HepG2 (cell line): Measurements from ENCODE around the gene POLG2. TPM values are rescaled to one million over a fixed set of nuclear protein-coding genes. Genes with fewer than 3 reads are reported as not detected.

Experiments used
- CC2D1A ChIP-seq: sonication (generic); formaldehyde crosslinking; IDR thresholded peaks from 2 replicates; pipeline ENCODE4 v1.8.1; 2023; ENCODE audit warnings: mild to moderate bottlenecking, missing genetic modification reagents
- DR1 ChIP-seq: sonication (generic); formaldehyde crosslinking; IDR thresholded peaks from 2 replicates; pipeline ENCODE4 v1.8.0; 2021; ENCODE audit warnings: mild to moderate bottlenecking, missing genetic modification reagents, inconsistent platforms
- HES4 ChIP-seq: sonication (generic); formaldehyde crosslinking; IDR thresholded peaks from 2 replicates; pipeline ENCODE4 v1.9.0; 2021; ENCODE audit warnings: mild to moderate bottlenecking, missing genetic modification reagents, borderline replicate concordance
- KAT7 ChIP-seq: IDR thresholded peaks from 2 replicates; pipeline ENCODE4 v1.6.1; 2018; ENCODE audit warnings: borderline replicate concordance, missing compliant biosample characterization
- MYC ChIP-seq: sonication (generic); formaldehyde crosslinking; IDR thresholded peaks from 2 replicates; pipeline ENCODE4 v1.9.0; 2021; ENCODE audit warnings: missing genetic modification reagents, borderline replicate concordance
- NFIB ChIP-seq: sonication (generic); formaldehyde crosslinking; IDR thresholded peaks from 2 replicates; pipeline ENCODE4 v1.9.0; 2021; ENCODE audit warnings: missing genetic modification reagents, mild to moderate bottlenecking, borderline replicate concordance
- NR2F2 ChIP-seq: IDR thresholded peaks from 2 replicates; pipeline ENCODE4 v1.6.1; 2012; ENCODE audit warnings: low read depth, inconsistent platforms, borderline replicate concordance
- REL ChIP-seq: sonication (generic); formaldehyde crosslinking; conservative IDR thresholded peaks from 2 replicates; pipeline ENCODE4 v1.8.0; 2022; ENCODE audit warnings: mild to moderate bottlenecking, missing genetic modification reagents, moderate library complexity
- SRSF1 ChIP-seq: fragments of 200-400 bp; formaldehyde crosslinking; optimal IDR thresholded peaks from 2 replicates; pipeline ENCODE3; 2017; ENCODE audit warnings: mild to moderate bottlenecking, low read depth, low read length, moderate library complexity
- TCF7L2 ChIP-seq: IDR thresholded peaks from 2 replicates; pipeline ENCODE4 v1.6.1; 2011; ENCODE audit warnings: mild to moderate bottlenecking, low read depth, low read length, moderate library complexity
- TEAD2 ChIP-seq: sonication (generic); formaldehyde crosslinking; IDR thresholded peaks from 2 replicates; pipeline ENCODE4 v1.9.0; 2021; ENCODE audit warnings: missing genetic modification reagents
- ZMYM2 ChIP-seq: sonication (generic); formaldehyde crosslinking; IDR thresholded peaks from 2 replicates; pipeline ENCODE4 v1.8.0; 2022; ENCODE audit warnings: mild to moderate bottlenecking, missing genetic modification reagents
- ZNF256 ChIP-seq: sonication (generic); formaldehyde crosslinking; conservative IDR thresholded peaks from 2 replicates; pipeline ENCODE4 v1.4.0; 2020; ENCODE audit warnings: missing genetic modification reagents
- ZNF333 ChIP-seq: sonication (generic); formaldehyde crosslinking; IDR thresholded peaks from 2 replicates; pipeline ENCODE4 v1.4.0; 2020; ENCODE audit warnings: mild to moderate bottlenecking, missing genetic modification reagents, borderline replicate concordance
- ZNF430 ChIP-seq: sonication (generic); formaldehyde crosslinking; IDR thresholded peaks from 2 replicates; pipeline ENCODE4 v1.9.0; 2021; ENCODE audit warnings: mild to moderate bottlenecking, missing genetic modification reagents
- ZNF562 ChIP-seq: sonication (generic); formaldehyde crosslinking; IDR thresholded peaks from 2 replicates; pipeline ENCODE4 v1.8.0; 2022; ENCODE audit warnings: missing genetic modification reagents, borderline replicate concordance
- ZNF607 ChIP-seq: sonication (generic); formaldehyde crosslinking; IDR thresholded peaks from 2 replicates; pipeline ENCODE4 v1.5.1; 2020; ENCODE audit warnings: missing genetic modification reagents, mild to moderate bottlenecking, borderline replicate concordance
- ZNF616 ChIP-seq: sonication (generic); formaldehyde crosslinking; IDR thresholded peaks from 2 replicates; pipeline ENCODE4 v1.5.0; 2020; ENCODE audit warnings: low read depth, mild to moderate bottlenecking, missing genetic modification reagents
- ZNF75D ChIP-seq: sonication (generic); formaldehyde crosslinking; IDR thresholded peaks from 2 replicates; pipeline ENCODE4 v1.8.1; 2023; ENCODE audit warnings: missing genetic modification reagents, mild to moderate bottlenecking, borderline replicate concordance
- polyA plus RNA-seq, 8 experiments: library from polyadenylated mRNA; depleted of rRNA in 3 of 8; stranded (reverse) in 7 of 8; unstranded in 1 of 8; fragments of >200 nt; fragmentation: Illumina TruSeq in 4 of 8; extraction: Trizol in 4 of 8; gene quantifications; 2 replicates each; pipeline versions ENCODE4 v1.2.1 to v1.2.3, GENCODE V29; 2011 to 2016; ENCODE audit warnings: low read depth in 4 of 8, missing spikeins in 1 of 8, mixed read lengths in 1 of 8; ENCODE audit not compliant: insufficient read depth in 1 of 8
- total RNA-seq, 5 experiments: library from RNA; depleted of rRNA; stranded (reverse); fragments of >200 nt; fragmentation: Illumina TruSeq; extraction: Trizol; gene quantifications; 2 replicates each; pipeline ENCODE4 v1.2.3, GENCODE V29; 2016; ENCODE audit warnings: low read depth in 1 of 5
- TF ChIP-seq, protein P1 (sequence below): sonication (generic); formaldehyde crosslinking; IDR thresholded peaks from 2 replicates; pipeline ENCODE4 v1.4.0; 2020; ENCODE audit warnings: missing genetic modification reagents
- TF ChIP-seq, protein P2 (sequence below): sonication (generic); formaldehyde crosslinking; IDR thresholded peaks from 2 replicates; pipeline ENCODE4 v1.4.0; 2020; ENCODE audit warnings: missing genetic modification reagents, mild to moderate bottlenecking, borderline replicate concordance
- TF ChIP-seq, protein P3 (sequence below): sonication (generic); formaldehyde crosslinking; IDR thresholded peaks from 2 replicates; pipeline ENCODE4 v1.4.0; 2020; ENCODE audit warnings: mild to moderate bottlenecking, missing genetic modification reagents
- TF ChIP-seq, protein P4 (sequence below): sonication (generic); formaldehyde crosslinking; IDR thresholded peaks from 2 replicates; pipeline ENCODE4 v1.4.0; 2020; ENCODE audit warnings: missing genetic modification reagents; ENCODE audit errors: not compliant biosample characterization
- TF ChIP-seq, protein P5 (sequence below): sonication (generic); formaldehyde crosslinking; IDR thresholded peaks from 2 replicates; pipeline ENCODE4 v1.8.1; 2023; ENCODE audit warnings: mild to moderate bottlenecking, missing genetic modification reagents, borderline replicate concordance

Gene POLG2
- total and polyA plus RNA-seq, 2 of the 13 experiments (the other 11 are each of a cell fraction or from before 2014, with no cell fraction given), result 21.1 to 25.5 TPM

DNA sequence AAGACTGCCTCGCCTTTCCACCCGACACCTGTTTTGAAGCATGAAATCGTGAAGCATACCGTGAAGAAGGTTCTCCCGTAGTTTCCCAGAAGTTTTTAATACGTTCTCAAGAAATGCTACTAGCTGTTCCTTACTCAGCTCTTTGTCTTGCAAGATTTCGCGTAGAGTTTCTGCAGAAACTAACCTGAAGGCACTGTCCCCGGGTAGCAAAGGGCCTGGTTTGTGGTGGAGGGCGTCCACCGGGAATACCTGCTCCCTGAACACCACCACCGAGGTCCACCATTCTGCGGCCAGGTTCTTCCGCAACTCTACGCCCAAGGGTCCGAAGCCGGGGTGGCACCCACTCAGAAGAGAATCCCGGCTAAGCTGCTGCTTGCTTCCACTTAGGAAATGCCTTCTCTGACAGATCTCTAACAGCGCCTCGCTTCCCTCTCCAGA is 487 bp downstream of the POLG2 start (continued):
- TF ChIP-seq SRSF1 (peak; percentile 10), MYC (CRISPR knock-in tag) (no peak), ZNF616 (no peak), ZNF256 (CRISPR knock-in tag) (peak; percentile 49; the same call in 1 of the 2 replicates), TEAD2 (no peak), NFIB (CRISPR knock-in tag) (peak; percentile 80; the same call in 1 of the 2 replicates), ZMYM2 (CRISPR knock-in tag) (peak; percentile 61; the same call in 1 of the 2 replicates), HES4 (CRISPR knock-in tag) (no peak; the same call in 1 of the 2 replicates), CC2D1A (CRISPR knock-in tag) (0 out of 2 replicates have a peak, but pooled peaks have one; percentile 3), KAT7 (CRISPR knock-in tag) (0 out of 2 replicates have a peak, but pooled peaks have one; percentile 47), ZNF75D (no peak), ZNF607 (CRISPR knock-in tag) (no peak), ZNF562 (no peak), TCF7L2 (no peak), DR1 (CRISPR knock-in tag) (no peak), REL (CRISPR knock-in tag) (peak; percentile 29; the same call in 1 of the 2 replicates), NR2F2 (peak; percentile 10; the same call in 1 of the 2 replicates), ZNF333 (CRISPR knock-in tag) (no peak), ZNF430 (0 out of 2 replicates have a peak, but pooled peaks have one; percentile 89)
- TF ChIP-seq, protein P1, sequence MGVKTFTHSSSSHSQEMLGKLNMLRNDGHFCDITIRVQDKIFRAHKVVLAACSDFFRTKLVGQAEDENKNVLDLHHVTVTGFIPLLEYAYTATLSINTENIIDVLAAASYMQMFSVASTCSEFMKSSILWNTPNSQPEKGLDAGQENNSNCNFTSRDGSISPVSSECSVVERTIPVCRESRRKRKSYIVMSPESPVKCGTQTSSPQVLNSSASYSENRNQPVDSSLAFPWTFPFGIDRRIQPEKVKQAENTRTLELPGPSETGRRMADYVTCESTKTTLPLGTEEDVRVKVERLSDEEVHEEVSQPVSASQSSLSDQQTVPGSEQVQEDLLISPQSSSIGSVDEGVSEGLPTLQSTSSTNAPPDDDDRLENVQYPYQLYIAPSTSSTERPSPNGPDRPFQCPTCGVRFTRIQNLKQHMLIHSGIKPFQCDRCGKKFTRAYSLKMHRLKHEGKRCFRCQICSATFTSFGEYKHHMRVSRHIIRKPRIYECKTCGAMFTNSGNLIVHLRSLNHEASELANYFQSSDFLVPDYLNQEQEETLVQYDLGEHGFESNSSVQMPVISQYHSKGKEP (CRISPR knock-in tag), result peak; percentile 61; the same call in 1 of the 2 replicates
- TF ChIP-seq, protein P2, sequence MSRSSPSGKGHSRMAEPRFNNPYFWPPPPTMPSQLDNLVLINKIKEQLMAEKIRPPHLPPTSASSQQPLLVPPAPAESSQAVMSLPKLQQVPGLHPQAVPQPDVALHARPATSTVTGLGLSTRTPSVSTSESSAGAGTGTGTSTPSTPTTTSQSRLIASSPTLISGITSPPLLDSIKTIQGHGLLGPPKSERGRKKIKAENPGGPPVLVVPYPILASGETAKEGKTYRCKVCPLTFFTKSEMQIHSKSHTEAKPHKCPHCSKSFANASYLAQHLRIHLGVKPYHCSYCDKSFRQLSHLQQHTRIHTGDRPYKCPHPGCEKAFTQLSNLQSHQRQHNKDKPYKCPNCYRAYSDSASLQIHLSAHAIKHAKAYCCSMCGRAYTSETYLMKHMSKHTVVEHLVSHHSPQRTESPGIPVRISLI (CRISPR knock-in tag), result no peak
- TF ChIP-seq, protein P3, sequence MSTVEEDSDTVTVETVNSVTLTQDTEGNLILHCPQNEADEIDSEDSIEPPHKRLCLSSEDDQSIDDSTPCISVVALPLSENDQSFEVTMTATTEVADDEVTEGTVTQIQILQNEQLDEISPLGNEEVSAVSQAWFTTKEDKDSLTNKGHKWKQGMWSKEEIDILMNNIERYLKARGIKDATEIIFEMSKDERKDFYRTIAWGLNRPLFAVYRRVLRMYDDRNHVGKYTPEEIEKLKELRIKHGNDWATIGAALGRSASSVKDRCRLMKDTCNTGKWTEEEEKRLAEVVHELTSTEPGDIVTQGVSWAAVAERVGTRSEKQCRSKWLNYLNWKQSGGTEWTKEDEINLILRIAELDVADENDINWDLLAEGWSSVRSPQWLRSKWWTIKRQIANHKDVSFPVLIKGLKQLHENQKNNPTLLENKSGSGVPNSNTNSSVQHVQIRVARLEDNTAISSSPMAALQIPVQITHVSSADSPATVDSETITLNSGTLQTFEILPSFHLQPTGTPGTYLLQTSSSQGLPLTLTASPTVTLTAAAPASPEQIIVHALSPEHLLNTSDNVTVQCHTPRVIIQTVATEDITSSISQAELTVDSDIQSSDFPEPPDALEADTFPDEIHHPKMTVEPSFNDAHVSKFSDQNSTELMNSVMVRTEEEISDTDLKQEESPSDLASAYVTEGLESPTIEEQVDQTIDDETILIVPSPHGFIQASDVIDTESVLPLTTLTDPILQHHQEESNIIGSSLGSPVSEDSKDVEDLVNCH (CRISPR knock-in tag), result no peak
- TF ChIP-seq, protein P4, sequence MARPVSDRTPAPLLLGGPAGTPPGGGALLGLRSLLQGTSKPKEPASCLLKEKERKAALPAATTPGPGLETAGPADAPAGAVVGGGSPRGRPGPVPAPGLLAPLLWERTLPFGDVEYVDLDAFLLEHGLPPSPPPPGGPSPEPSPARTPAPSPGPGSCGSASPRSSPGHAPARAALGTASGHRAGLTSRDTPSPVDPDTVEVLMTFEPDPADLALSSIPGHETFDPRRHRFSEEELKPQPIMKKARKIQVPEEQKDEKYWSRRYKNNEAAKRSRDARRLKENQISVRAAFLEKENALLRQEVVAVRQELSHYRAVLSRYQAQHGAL (CRISPR knock-in tag), result peak; percentile 6
- TF ChIP-seq, protein P5, sequence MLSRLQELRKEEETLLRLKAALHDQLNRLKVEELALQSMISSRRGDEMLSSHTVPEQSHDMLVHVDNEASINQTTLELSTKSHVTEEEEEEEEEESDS (CRISPR knock-in tag), result no peak
